Body of pancreas (tissue), 4 donors: ENCODE measurements around the gene CCDC149. TPM values are rescaled to one million over a fixed set of nuclear protein-coding genes. Genes with fewer than 3 reads are reported as not detected.

Experiments used
- ATAC-seq: fragments of 150-250 bp; one replicate; pipeline ENCODE4 v1.9.1; 2016
- DNase-seq, 4 donors: peaks; one replicate each; pipeline ENCODE4 v3.0.0-alpha.2; 2019
- H3K27ac ChIP-seq, 4 donors: fragments of 200-600 bp; sonication (generic); 1 replicate in 3 of 4; 2 replicates in 1 of 4; pipeline versions ENCODE4 v1.5.1 to v1.6.1; 2016 to 2019; ENCODE audit warnings: mild to moderate bottlenecking in 1 of 4, mixed read lengths in 1 of 4, moderate library complexity in 1 of 4
- H3K27me3 ChIP-seq, 2 donors: fragments of 200-600 bp; sonication (generic); one replicate each; pipeline ENCODE4 v1.6.0; 2016; ENCODE audit warnings: mild to moderate bottlenecking in 1 of 2
- H3K36me3 ChIP-seq, 2 donors: fragments of 200-600 bp; sonication (generic); replicated peaks in 1 of 2; 2 replicates each; pipeline ENCODE4 v1.5.1; 2016; ENCODE audit warnings: low read depth in 2 of 2; ENCODE audit not compliant: insufficient read depth in 1 of 2
- H3K4me1 ChIP-seq: fragments of 200-600 bp; sonication (generic); one replicate; pipeline ENCODE4 v1.6.0; 2016
- H3K4me3 ChIP-seq, 2 donors: fragments of 200-600 bp; sonication (generic); 1 replicate in 1 of 2; 2 replicates in 1 of 2; pipeline ENCODE4 v1.5.1; 2016 to 2019
- H3K9me3 ChIP-seq, 3 donors: fragments of 200-600 bp; sonication (generic); 1 replicate in 2 of 3; 2 replicates in 1 of 3; pipeline ENCODE4 v1.5.1; 2016
- CTCF ChIP-seq, 7 experiments: fragments of 450-650 bp in 4 of 7; fragments of 200-600 bp in 3 of 7; sonication (generic) in 3 of 7; IDR thresholded peaks; one replicate each; pipeline ENCODE4 v1.5.1; 2016 to 2019; ENCODE audit warnings: antibody characterized with exemption in 7 of 7
- POLR2A ChIP-seq, 3 donors: fragments of 450-650 bp; IDR thresholded peaks; one replicate each; pipeline ENCODE4 v1.6.1; 2016; ENCODE audit warnings: antibody characterized with exemption in 3 of 3, mild to moderate bottlenecking in 2 of 3
- WGBS, 2 donors: methylation state at CpG; one replicate each; pipeline ENCODE4 v1.1.5; 2017; 5-methylcytosine and 5-hydroxymethylcytosine counted together
- intact Hi-C: fragments of 100-400 bp; cut with DNase I; formaldehyde crosslinking; loops from one replicate; pipeline ENCODE4 v1.15.1; 2023
- total RNA-seq, 2 donors: library from RNA; depleted of rRNA; stranded (reverse); fragments of >200 nt; gene quantifications; one replicate each; pipeline ENCODE4 v1.1.0, GENCODE V29; 2016

Gene CCDC149
- total RNA-seq, 2 donors from 2014 or later, result 9.6 to 15.0 TPM

DNA sequence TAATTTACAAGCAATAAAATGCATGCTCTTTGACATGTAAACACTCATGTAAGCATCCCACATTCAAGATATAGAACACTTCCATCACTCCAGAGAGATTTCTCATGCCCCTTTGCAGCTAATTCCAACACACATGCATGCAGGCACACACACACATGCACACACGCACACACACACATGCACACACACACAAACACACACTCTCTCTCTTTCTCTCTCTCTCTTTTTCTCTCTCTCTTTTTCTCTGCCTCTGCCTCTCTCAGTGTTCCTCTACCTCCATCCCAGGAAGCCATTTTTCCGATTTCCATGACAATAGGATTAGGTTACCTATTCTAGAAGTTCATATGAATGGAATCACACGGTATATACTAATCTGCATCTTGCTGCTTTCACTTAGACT lies 129.3 kb downstream of the CCDC149 start:
- DNase-seq (no peak), ATAC-seq (no peak)
- no peaks in the 10 kb centered on the region for H3K36me3 ChIP-seq
- H3K9me3 ChIP-seq, result no peaks in the 10 kb centered on the region
- H3K4me3 ChIP-seq, result no peak overlapping the region
- intact Hi-C loops, result no loop called here
- TF ChIP-seq CTCF (IDR thresholded peaks at IDR 0.05) (no peak), POLR2A (IDR thresholded peaks at IDR 0.05) (no peak)
- H3K27ac ChIP-seq, result no peak overlapping the region
- 72 to 77% methylated on average over 3 of the region's 3 CpGs for WGBS, 2 donors
- H3K4me1 ChIP-seq, result no peaks in the 10 kb centered on the region
- H3K27me3 ChIP-seq, result no peaks in the 10 kb centered on the region

DNA sequence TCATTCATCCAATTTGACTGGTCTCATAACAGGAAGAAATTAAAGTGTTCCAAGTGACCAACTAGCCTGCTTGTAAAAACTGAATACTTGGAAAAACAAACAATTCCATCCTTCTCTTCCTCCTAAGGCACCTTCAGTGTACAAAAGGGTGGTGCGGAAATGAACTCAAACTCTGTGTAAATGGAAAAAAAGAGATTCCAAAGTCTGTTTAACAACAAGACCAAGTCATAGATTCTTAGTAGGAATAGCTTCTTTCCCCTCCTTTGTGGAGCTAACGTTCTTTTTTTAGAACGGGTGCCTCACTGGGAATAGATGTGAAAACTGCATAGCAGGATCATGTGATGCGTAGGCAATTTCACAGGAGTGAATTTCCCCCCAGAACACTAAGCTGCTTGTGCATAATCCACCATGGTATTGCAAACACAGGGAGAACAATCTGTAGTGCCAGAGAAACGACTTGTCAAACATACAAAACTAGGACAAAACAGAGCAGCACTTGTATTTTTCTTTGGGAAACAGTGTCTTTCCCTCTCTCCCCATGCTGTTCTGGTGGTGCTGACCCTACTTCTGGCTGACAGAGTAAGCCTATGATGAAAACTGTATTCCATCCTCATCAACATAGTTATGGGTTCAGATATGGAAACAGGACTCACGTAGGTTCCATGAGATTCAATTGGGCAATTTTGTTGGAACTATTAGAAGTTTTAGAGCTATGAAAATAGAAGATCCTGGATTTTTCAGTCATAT lies 130.7 kb downstream of the CCDC149 start:
- ATAC-seq (no peak), DNase-seq (no peak)
- no peaks in the 10 kb centered on the region for H3K27me3 ChIP-seq
- TF ChIP-seq CTCF (IDR thresholded peaks at IDR 0.05), result no peak
- TF ChIP-seq POLR2A (IDR thresholded peaks at IDR 0.05), result no peak
- no peaks in the 10 kb centered on the region for H3K36me3 ChIP-seq
- intact Hi-C loops, result no loop called here
- no peaks in the 10 kb centered on the region for H3K4me1 ChIP-seq
- no peak overlapping the region for H3K27ac ChIP-seq
- 52 to 63% methylated on average over 6 of the region's 6 CpGs for WGBS, 2 donors
- no peak overlapping the region for H3K4me3 ChIP-seq
- no peaks in the 10 kb centered on the region for H3K9me3 ChIP-seq

GRCh38 chr4:24780936-24781495 lies 131.8 kb downstream of the CCDC149 start:
- 83 to 88% methylated on average over 2 of the region's 2 CpGs for WGBS, 2 donors
- no peak overlapping the region for H3K27ac ChIP-seq
- no peak for DNase-seq

GRCh38 chr4:24778464-24779225 lies 134.2 kb downstream of the CCDC149 start:
- H3K4me1 ChIP-seq, result no peaks in the 10 kb centered on the region
- TF ChIP-seq POLR2A (IDR thresholded peaks at IDR 0.05), result no peak
- no peak for TF ChIP-seq CTCF (IDR thresholded peaks at IDR 0.05)
- H3K4me3 ChIP-seq, result no peak overlapping the region
- intact Hi-C loops, result no loop called here
- H3K9me3 ChIP-seq, result no peaks in the 10 kb centered on the region
- WGBS, 2 donors, result 48 to 66% methylated on average over 3 of the region's 3 CpGs
- no peak overlapping the region for H3K27ac ChIP-seq
- DNase-seq, result no peak
- no peaks in the 10 kb centered on the region for H3K36me3 ChIP-seq
- no peaks in the 10 kb centered on the region for H3K27me3 ChIP-seq
- ATAC-seq, result peak; percentile 52

More at GRCh38 chr4:24780936-24781495, 131.8 kb downstream of the CCDC149 start:
- H3K4me3 ChIP-seq, result no peak overlapping the region
- no peaks in the 10 kb centered on the region for H3K36me3 ChIP-seq
- H3K27me3 ChIP-seq, result no peaks in the 10 kb centered on the region
- no peak for TF ChIP-seq POLR2A (IDR thresholded peaks at IDR 0.05)
- no peak for TF ChIP-seq CTCF (IDR thresholded peaks at IDR 0.05)
- H3K9me3 ChIP-seq, result no peaks in the 10 kb centered on the region
- ATAC-seq, result no peak
- intact Hi-C loops, result no loop called here
- no peaks in the 10 kb centered on the region for H3K4me1 ChIP-seq
